Measurements from ENCODE around the gene LAMA2. TPM values are rescaled to one million over a fixed set of nuclear protein-coding genes. Genes with fewer than 3 reads are reported as not detected.
"Not testable (repeated sequence)": the region's sequence is repeated elsewhere in the genome, so short reads cannot be mapped to it uniquely, and the experiment has no call there.

LAMA2 gene
- total RNA-seq, 1 experiment from 2014 or later, result 4.2 TPM

- Histone ChIP-seq H3K56ac (ENCODE audit: insufficient read length, low read depth, low read length) (no peak overlapping the region), H3K4me2 (ENCODE audit: insufficient read depth, insufficient read length, low read length) (no peak overlapping the region), H3K27me3 (ENCODE audit: insufficient read depth, low read length) (no peaks in the 10 kb centered on the region), H2BK120ac (ENCODE audit: low read depth, low read length, poor library complexity, severe bottlenecking) (no peak overlapping the region), H3K23me2 (ENCODE audit: insufficient read length, low read depth, low read length, poor library complexity, severe bottlenecking) (no peaks in the 10 kb centered on the region), H4K20me1 (ENCODE audit: control insufficient read depth, insufficient read depth, insufficient read length) (no peaks in the 10 kb centered on the region), H3K79me2 (ENCODE audit: insufficient read depth, low read length) (no peaks in the 10 kb centered on the region), H3K4me1 (ENCODE audit: insufficient read depth, low read length) (no peaks in the 10 kb centered on the region), H2BK20ac (ENCODE audit: low read depth, low read length, poor library complexity, severe bottlenecking) (no peak overlapping the region), H2BK5ac (ENCODE audit: insufficient read length, low read length) (no peak overlapping the region), H3K14ac (ENCODE audit: insufficient read depth, low read length) (no peak overlapping the region), H3K9me3 (ENCODE audit: control insufficient read depth, low read depth, low read length) (no peaks in the 10 kb centered on the region), H3K23ac (ENCODE audit: insufficient read length, low read depth, low read length) (no peak overlapping the region), H3K18ac (ENCODE audit: insufficient read length, low read depth, low read length) (no peak overlapping the region), H2BK12ac (ENCODE audit: insufficient read length, low read depth, low read length) (no peak overlapping the region), H2BK15ac (ENCODE audit: low read depth, low read length) (no peak overlapping the region), H3K79me1 (ENCODE audit: insufficient read depth, low read depth, low read length, poor library complexity, severe bottlenecking) (no peaks in the 10 kb centered on the region), H3T11ph (ENCODE audit: low read length) (no peak overlapping the region), H3K27ac (ENCODE audit: insufficient read length, low read depth, low read length) (no peak overlapping the region), H3K9ac (ENCODE audit: extremely low read depth, insufficient read length, low read length) (no peak overlapping the region), H4K5ac (ENCODE audit: insufficient read length, low read depth, low read length) (no peak overlapping the region), H4K8ac (replicated peaks; ENCODE audit: insufficient read length, low read depth, low read length) (no peak overlapping the region), H2AFZ (ENCODE audit: low read length) (no peak overlapping the region), H2AK5ac (ENCODE audit: insufficient read length, low read length) (no peak overlapping the region), H4K91ac (ENCODE audit: insufficient read length, low read depth, low read length) (no peak overlapping the region), H3K4ac (ENCODE audit: low read depth, low read length) (no peak overlapping the region)
- H3K4me3 Mint-ChIP-seq, result no peak overlapping the region
- H3K27me3 Mint-ChIP-seq (ENCODE audit: low read depth), result no peaks in the 10 kb centered on the region
- no peaks in the 10 kb centered on the region for H3K36me3 Mint-ChIP-seq (ENCODE audit: insufficient read depth in 1 of 3, low read depth in 3 of 3)
- H3K4me1 Mint-ChIP-seq, result no peaks in the 10 kb centered on the region
- H3K9me3 Mint-ChIP-seq, result no peaks in the 10 kb centered on the region; a peak in 1 of 5 replicates
- WGBS (ENCODE audit: extremely low coverage, insufficient read length, low lambda C conversion rate), result no CpG with 5 or more reads among the region's 4 CpGs
- no peak for DNase-seq
- H3K27ac Mint-ChIP-seq, result no peak overlapping the region; a peak in 1 of 7 replicates
- TF ChIP-seq CTCF (conservative IDR thresholded peaks at IDR 0.05), result no peak
Measured at GRCh38 chr6:129050086-129050485, 167.1 kb downstream of the LAMA2 start.

GRCh38 chr6:129053143-129053542 lies 170.2 kb downstream of the LAMA2 start:
- not testable (repeated sequence) for H4K5ac ChIP-seq (ENCODE audit: insufficient read length, low read depth, low read length); H3K27ac ChIP-seq (ENCODE audit: insufficient read length, low read depth, low read length); H4K91ac ChIP-seq (ENCODE audit: insufficient read length, low read depth, low read length); H2BK120ac ChIP-seq (ENCODE audit: low read depth, low read length, poor library complexity, severe bottlenecking); H3K27me3 Mint-ChIP-seq (ENCODE audit: low read depth); H4K8ac ChIP-seq (replicated peaks; ENCODE audit: insufficient read length, low read depth, low read length); H3K4me3 Mint-ChIP-seq; H3K79me1 ChIP-seq (ENCODE audit: insufficient read depth, low read depth, low read length, poor library complexity, severe bottlenecking); H2AFZ ChIP-seq (ENCODE audit: low read length); H3K4me1 ChIP-seq (ENCODE audit: insufficient read depth, low read length); H3K4me2 ChIP-seq (ENCODE audit: insufficient read depth, insufficient read length, low read length); H3K56ac ChIP-seq (ENCODE audit: insufficient read length, low read depth, low read length); H3K79me2 ChIP-seq (ENCODE audit: insufficient read depth, low read length); H2BK12ac ChIP-seq (ENCODE audit: insufficient read length, low read depth, low read length); H3K9me3 Mint-ChIP-seq; H3K23me2 ChIP-seq (ENCODE audit: insufficient read length, low read depth, low read length, poor library complexity, severe bottlenecking); H3K36me3 Mint-ChIP-seq (ENCODE audit: insufficient read depth in 1 of 3, low read depth in 3 of 3); H3K9ac ChIP-seq (ENCODE audit: extremely low read depth, insufficient read length, low read length); H3K27me3 ChIP-seq (ENCODE audit: insufficient read depth, low read length); H2BK15ac ChIP-seq (ENCODE audit: low read depth, low read length); H4K20me1 ChIP-seq (ENCODE audit: control insufficient read depth, insufficient read depth, insufficient read length); H3K4me1 Mint-ChIP-seq; H3K27ac Mint-ChIP-seq; H3K23ac ChIP-seq (ENCODE audit: insufficient read length, low read depth, low read length); H2BK5ac ChIP-seq (ENCODE audit: insufficient read length, low read length); H3K9me3 ChIP-seq (ENCODE audit: control insufficient read depth, low read depth, low read length); H3K18ac ChIP-seq (ENCODE audit: insufficient read length, low read depth, low read length); H2AK5ac ChIP-seq (ENCODE audit: insufficient read length, low read length); H2BK20ac ChIP-seq (ENCODE audit: low read depth, low read length, poor library complexity, severe bottlenecking); DNase-seq; H3T11ph ChIP-seq (ENCODE audit: low read length); H3K14ac ChIP-seq (ENCODE audit: insufficient read depth, low read length); H3K4ac ChIP-seq (ENCODE audit: low read depth, low read length)
- no CpG with 5 or more reads among the region's 13 CpGs for WGBS (ENCODE audit: extremely low coverage, insufficient read length, low lambda C conversion rate)
